WTC11 (cell line): Measurements from ENCODE around the gene FXYD7. TPM values are rescaled to one million over a fixed set of nuclear protein-coding genes. Genes with fewer than 3 reads are reported as not detected.

Experiments used
- ATAC-seq: fragments of 200-7000 bp; cut with Tn5 transposase; 2 replicates; pipeline ENCODE4 v1.10.0; 2021; ENCODE audit warnings: mild to moderate bottlenecking, moderate library complexity
- CTCF ChIA-PET: fragments of 300-600 bp; sonication (Branson Sonifier 250); formaldehyde crosslinking; loops from one replicate; lab custom pipeline; 2021; ENCODE audit warnings: antibody characterized with exemption; lab: Charles Lee
- POLR2A ChIA-PET: fragments of 350-600 bp; sonication (Branson Sonifier 250); formaldehyde crosslinking; loops from one replicate; lab custom pipeline; 2021; ENCODE audit warnings: antibody characterized with exemption; lab: Charles Lee
- DNase-seq: peaks from one replicate; pipeline ENCODE4 v3.0.0; 2021; ENCODE audit warnings: low spot score
- H3K27ac Mint-ChIP-seq: 2 replicates; pipeline ENCODE4 v1.8.0; 2021; ENCODE audit warnings: mixed read lengths
- H3K27me3 Mint-ChIP-seq: 2 replicates; pipeline ENCODE4 v1.8.0; 2021; ENCODE audit warnings: low read depth, mild to moderate bottlenecking, moderate library complexity, mixed read lengths
- H3K36me3 Mint-ChIP-seq: 2 replicates; pipeline ENCODE4 v1.8.0; 2021; ENCODE audit warnings: mixed read lengths
- H3K4me1 Mint-ChIP-seq: 2 replicates; pipeline ENCODE4 v1.8.0; 2022; ENCODE audit warnings: mixed read lengths
- H3K4me3 Mint-ChIP-seq: 2 replicates; pipeline ENCODE4 v1.8.0; 2021; ENCODE audit warnings: mild to moderate bottlenecking, moderate library complexity, mixed read lengths
- H3K9me3 Mint-ChIP-seq: 2 replicates; pipeline ENCODE4 v1.8.0; 2021; ENCODE audit warnings: mixed read lengths
- AR ChIP-seq: fragments of 250-450 bp; sonication (Bioruptor Pico); IDR thresholded peaks from 2 replicates; pipeline ENCODE4 v1.9.0; 2021; ENCODE audit warnings: mild to moderate bottlenecking
- CTCF ChIP-seq: fragments of 200-600 bp; IDR thresholded peaks from 2 replicates; pipeline ENCODE4 v1.8.0; 2022; ENCODE audit warnings: antibody characterized with exemption
- E2F5 ChIP-seq: sonication (generic); formaldehyde crosslinking; IDR thresholded peaks from 2 replicates; pipeline ENCODE4 v1.8.1; 2022; ENCODE audit warnings: mild to moderate bottlenecking, moderate library complexity, missing genetic modification reagents
- FOXJ3 ChIP-seq: sonication (generic); formaldehyde crosslinking; IDR thresholded peaks from 2 replicates; pipeline ENCODE4 v1.9.0; 2021; ENCODE audit warnings: missing genetic modification reagents, mild to moderate bottlenecking, borderline replicate concordance
- FOXP1 ChIP-seq: sonication (generic); formaldehyde crosslinking; IDR thresholded peaks from 2 replicates; pipeline ENCODE4 v1.8.0; 2022; ENCODE audit warnings: missing genetic modification reagents, mild to moderate bottlenecking, moderate library complexity, borderline replicate concordance
- MYBL2 ChIP-seq: sonication (generic); formaldehyde crosslinking; IDR thresholded peaks from 2 replicates; pipeline ENCODE4 v1.8.1; 2023; ENCODE audit warnings: mild to moderate bottlenecking, moderate library complexity, missing genetic modification reagents
- NFE2L1 ChIP-seq: sonication (generic); formaldehyde crosslinking; IDR thresholded peaks from 2 replicates; pipeline ENCODE4 v1.8.1; 2023; ENCODE audit warnings: missing genetic modification reagents
- NFYB ChIP-seq: sonication (generic); formaldehyde crosslinking; conservative IDR thresholded peaks from 2 replicates; pipeline ENCODE4 v1.8.0; 2022; ENCODE audit warnings: low read depth, missing genetic modification reagents
- OVOL2 ChIP-seq: fragments of 250-450 bp; sonication (Bioruptor Pico); IDR thresholded peaks from 2 replicates; pipeline ENCODE4 v1.9.0; 2021; ENCODE audit warnings: mild to moderate bottlenecking, borderline replicate concordance
- PREB ChIP-seq: sonication (generic); formaldehyde crosslinking; IDR thresholded peaks from 2 replicates; pipeline ENCODE4 v1.8.1; 2022; ENCODE audit warnings: mild to moderate bottlenecking, missing genetic modification reagents, moderate library complexity, borderline replicate concordance
- SMAD3 ChIP-seq: sonication (generic); formaldehyde crosslinking; IDR thresholded peaks from 2 replicates; pipeline ENCODE4 v1.8.0; 2022; ENCODE audit warnings: missing genetic modification reagents, mild to moderate bottlenecking, borderline replicate concordance
- SOX15 ChIP-seq: fragments of 250-450 bp; sonication (Bioruptor Pico); IDR thresholded peaks from 2 replicates; pipeline ENCODE4 v1.9.0; 2021; ENCODE audit warnings: mild to moderate bottlenecking
- SP1 ChIP-seq: sonication (generic); formaldehyde crosslinking; conservative IDR thresholded peaks from 2 replicates; pipeline ENCODE4 v1.8.1; 2022; ENCODE audit warnings: missing genetic modification reagents
- TCF7 ChIP-seq: sonication (generic); formaldehyde crosslinking; IDR thresholded peaks from 2 replicates; pipeline ENCODE4 v1.8.0; 2022; ENCODE audit warnings: mild to moderate bottlenecking, low read depth, missing genetic modification reagents, moderate library complexity
- ZMAT4 ChIP-seq: fragments of 250-450 bp; sonication (Bioruptor Pico); IDR thresholded peaks from 2 replicates; pipeline ENCODE4 v1.9.0; 2021; ENCODE audit warnings: mild to moderate bottlenecking
- ZNF281 ChIP-seq: sonication (generic); formaldehyde crosslinking; IDR thresholded peaks from 2 replicates; pipeline ENCODE4 v1.8.0; 2023; ENCODE audit warnings: mild to moderate bottlenecking, missing genetic modification reagents
- ZNF423 ChIP-seq: fragments of 250-450 bp; sonication (Bioruptor Pico); IDR thresholded peaks from 2 replicates; pipeline ENCODE4 v2.1.2; 2022; ENCODE audit warnings: mild to moderate bottlenecking, moderate library complexity
- total RNA-seq: library from RNA; stranded (reverse); gene quantifications from 3 replicates; pipeline ENCODE4 v1.2.3, GENCODE V29; 2021
- TF ChIP-seq, protein P1 (sequence below): sonication (generic); formaldehyde crosslinking; IDR thresholded peaks from 2 replicates; pipeline ENCODE4 v1.8.1; 2023; ENCODE audit warnings: mild to moderate bottlenecking, missing genetic modification reagents
- TF ChIP-seq, protein P2 (sequence below): sonication (generic); formaldehyde crosslinking; IDR thresholded peaks from 2 replicates; pipeline ENCODE4 v1.8.0; 2023; ENCODE audit warnings: missing genetic modification reagents
- TF ChIP-seq, protein P3 (sequence below): sonication (generic); formaldehyde crosslinking; IDR thresholded peaks from 2 replicates; pipeline ENCODE4 v1.8.0; 2022; ENCODE audit warnings: mild to moderate bottlenecking, missing genetic modification reagents
- TF ChIP-seq, protein P4 (sequence below): sonication (generic); formaldehyde crosslinking; IDR thresholded peaks from 2 replicates; pipeline ENCODE4 v1.8.0; 2022; ENCODE audit warnings: mild to moderate bottlenecking, missing genetic modification reagents

The FXYD7 gene
- total RNA-seq, 1 experiment from 2014 or later = 16.7 TPM

DNA sequence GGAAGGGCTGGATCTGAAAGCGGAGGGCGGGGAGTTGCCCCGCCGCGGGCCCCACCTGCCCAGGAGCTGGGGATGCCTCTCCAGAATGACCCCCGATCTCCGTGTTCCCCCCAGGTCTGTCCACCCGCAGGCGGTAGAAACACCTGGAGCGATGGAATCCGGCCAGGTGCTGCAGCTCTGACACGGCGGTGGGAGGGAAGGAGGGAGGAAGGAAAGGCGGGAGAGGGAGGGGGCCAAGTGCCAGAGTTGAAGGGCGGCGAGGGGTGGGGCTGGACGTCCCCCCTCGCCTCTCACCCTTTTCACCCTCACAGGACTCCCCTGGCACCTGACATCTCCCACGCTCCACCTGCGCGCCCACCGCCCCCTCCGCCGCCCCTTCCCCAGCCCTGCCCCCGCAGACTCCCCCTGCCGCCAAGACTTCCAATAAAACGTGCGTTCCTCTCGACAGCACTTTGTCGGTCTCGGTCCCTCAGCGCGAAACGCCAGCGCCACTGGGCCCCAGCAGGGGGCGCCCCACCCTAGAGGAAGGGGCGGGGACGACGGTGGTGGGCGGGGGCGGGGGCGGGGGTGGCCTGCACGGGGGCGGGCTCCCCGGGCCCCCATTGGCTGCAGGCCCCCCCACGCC is 337 bp upstream of the FXYD7 start:
- Mint-ChIP-seq H3K27ac (no peak overlapping the region), H3K4me1 (peaks cover 44% of the 10 kb centered on the region), H3K36me3 (peaks cover 2% of the 10 kb centered on the region; the same call in 1 of the 2 replicates), H3K27me3 (peaks cover 34% of the 10 kb centered on the region), H3K9me3 (no peaks in the 10 kb centered on the region), H3K4me3 (peak overlapping the region; percentile 91)
- TF ChIP-seq CTCF = peak; percentile 71
- TF ChIP-seq ZNF281 (CRISPR knock-in tag) = no peak
- no peak for TF ChIP-seq TCF7 (CRISPR knock-in tag)
- TF ChIP-seq FOXP1 (CRISPR knock-in tag) = no peak
- TF ChIP-seq NFE2L1 (CRISPR knock-in tag) = no peak
- no peak for TF ChIP-seq SOX15 (CRISPR knock-in tag)
- no peak for TF ChIP-seq NFYB (CRISPR knock-in tag)
- TF ChIP-seq AR (CRISPR knock-in tag) = no peak
- TF ChIP-seq, protein P1, sequence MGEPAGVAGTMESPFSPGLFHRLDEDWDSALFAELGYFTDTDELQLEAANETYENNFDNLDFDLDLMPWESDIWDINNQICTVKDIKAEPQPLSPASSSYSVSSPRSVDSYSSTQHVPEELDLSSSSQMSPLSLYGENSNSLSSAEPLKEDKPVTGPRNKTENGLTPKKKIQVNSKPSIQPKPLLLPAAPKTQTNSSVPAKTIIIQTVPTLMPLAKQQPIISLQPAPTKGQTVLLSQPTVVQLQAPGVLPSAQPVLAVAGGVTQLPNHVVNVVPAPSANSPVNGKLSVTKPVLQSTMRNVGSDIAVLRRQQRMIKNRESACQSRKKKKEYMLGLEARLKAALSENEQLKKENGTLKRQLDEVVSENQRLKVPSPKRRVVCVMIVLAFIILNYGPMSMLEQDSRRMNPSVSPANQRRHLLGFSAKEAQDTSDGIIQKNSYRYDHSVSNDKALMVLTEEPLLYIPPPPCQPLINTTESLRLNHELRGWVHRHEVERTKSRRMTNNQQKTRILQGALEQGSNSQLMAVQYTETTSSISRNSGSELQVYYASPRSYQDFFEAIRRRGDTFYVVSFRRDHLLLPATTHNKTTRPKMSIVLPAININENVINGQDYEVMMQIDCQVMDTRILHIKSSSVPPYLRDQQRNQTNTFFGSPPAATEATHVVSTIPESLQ (CRISPR knock-in tag) = no peak
- TF ChIP-seq, protein P2, sequence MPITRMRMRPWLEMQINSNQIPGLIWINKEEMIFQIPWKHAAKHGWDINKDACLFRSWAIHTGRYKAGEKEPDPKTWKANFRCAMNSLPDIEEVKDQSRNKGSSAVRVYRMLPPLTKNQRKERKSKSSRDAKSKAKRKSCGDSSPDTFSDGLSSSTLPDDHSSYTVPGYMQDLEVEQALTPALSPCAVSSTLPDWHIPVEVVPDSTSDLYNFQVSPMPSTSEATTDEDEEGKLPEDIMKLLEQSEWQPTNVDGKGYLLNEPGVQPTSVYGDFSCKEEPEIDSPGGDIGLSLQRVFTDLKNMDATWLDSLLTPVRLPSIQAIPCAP = no peak
- TF ChIP-seq ZMAT4 = no peak
- no peak for TF ChIP-seq SMAD3 (CRISPR knock-in tag)
- 0 out of 2 replicates have a peak, but pooled peaks have one; percentile 9 for TF ChIP-seq MYBL2 (CRISPR knock-in tag)
- TF ChIP-seq, protein P3, sequence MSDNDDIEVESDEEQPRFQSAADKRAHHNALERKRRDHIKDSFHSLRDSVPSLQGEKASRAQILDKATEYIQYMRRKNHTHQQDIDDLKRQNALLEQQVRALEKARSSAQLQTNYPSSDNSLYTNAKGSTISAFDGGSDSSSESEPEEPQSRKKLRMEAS (CRISPR knock-in tag) = 0 out of 2 replicates have a peak, but pooled peaks have one; percentile 4
- 0 out of 2 replicates have a peak, but pooled peaks have one; percentile 22 for TF ChIP-seq E2F5 (CRISPR knock-in tag)
- TF ChIP-seq FOXJ3 (CRISPR knock-in tag) = no peak
- no peak for TF ChIP-seq PREB
- TF ChIP-seq ZNF423 (CRISPR knock-in tag) = peak; percentile 80
- no peak for TF ChIP-seq OVOL2
- TF ChIP-seq SP1 (CRISPR knock-in tag) = peak; percentile 53; the same call in 1 of the 2 replicates
- TF ChIP-seq, protein P4, sequence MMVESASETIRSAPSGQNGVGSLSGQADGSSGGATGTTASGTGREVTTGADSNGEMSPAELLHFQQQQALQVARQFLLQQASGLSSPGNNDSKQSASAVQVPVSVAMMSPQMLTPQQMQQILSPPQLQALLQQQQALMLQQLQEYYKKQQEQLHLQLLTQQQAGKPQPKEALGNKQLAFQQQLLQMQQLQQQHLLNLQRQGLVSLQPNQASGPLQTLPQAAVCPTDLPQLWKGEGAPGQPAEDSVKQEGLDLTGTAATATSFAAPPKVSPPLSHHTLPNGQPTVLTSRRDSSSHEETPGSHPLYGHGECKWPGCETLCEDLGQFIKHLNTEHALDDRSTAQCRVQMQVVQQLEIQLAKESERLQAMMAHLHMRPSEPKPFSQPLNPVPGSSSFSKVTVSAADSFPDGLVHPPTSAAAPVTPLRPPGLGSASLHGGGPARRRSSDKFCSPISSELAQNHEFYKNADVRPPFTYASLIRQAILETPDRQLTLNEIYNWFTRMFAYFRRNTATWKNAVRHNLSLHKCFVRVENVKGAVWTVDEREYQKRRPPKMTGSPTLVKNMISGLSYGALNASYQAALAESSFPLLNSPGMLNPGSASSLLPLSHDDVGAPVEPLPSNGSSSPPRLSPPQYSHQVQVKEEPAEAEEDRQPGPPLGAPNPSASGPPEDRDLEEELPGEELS (CRISPR knock-in tag) = no peak
- ATAC-seq (peak; percentile 3), DNase-seq (peak; percentile 80)
- CTCF ChIA-PET = interaction anchor here (0.6 to 5.5 kb wide), 41 partner anchors 9 to 353 kb away, joined by 3 to 143 read pairs (median 6); partner anchors contain the start of genes FXYD3 and FXYD5
- POLR2A ChIA-PET = interaction anchor here (0.6 to 2.4 kb wide), 7 partner anchors 9 to 469 kb away, joined by 3 to 15 read pairs (median 3); partner anchors contain the start of gene FXYD5
